Osteocyte (in vitro differentiated cells): ENCODE results near the gene TYW1. TPM values are rescaled to one million over a fixed set of nuclear protein-coding genes. Genes with fewer than 3 reads are reported as not detected.
"Not testable (repeated sequence)": the region's sequence is repeated elsewhere in the genome, so short reads cannot be mapped to it uniquely, and the experiment has no call there.

ENCODE experiments used
- DNase-seq: peaks from one replicate; pipeline ENCODE4 v3.0.0; 2021; ENCODE audit warnings: mixed read lengths; ENCODE audit not compliant: unreplicated experiment; ENCODE audit errors: extremely low spot score
- H3K27ac Mint-ChIP-seq: one replicate; pipeline ENCODE4 v1.8.0; 2021; ENCODE audit warnings: mild to moderate bottlenecking, mixed read lengths; ENCODE audit not compliant: unreplicated experiment
- H3K27me3 Mint-ChIP-seq: one replicate; pipeline ENCODE4 v1.8.0; 2021; ENCODE audit warnings: mixed read lengths; ENCODE audit not compliant: unreplicated experiment
- H3K36me3 Mint-ChIP-seq: one replicate; pipeline ENCODE4 v1.8.0; 2021; ENCODE audit warnings: mixed read lengths; ENCODE audit not compliant: unreplicated experiment
- H3K4me1 Mint-ChIP-seq: one replicate; pipeline ENCODE4 v1.8.0; 2021; ENCODE audit warnings: mixed read lengths; ENCODE audit not compliant: unreplicated experiment
- H3K4me3 Mint-ChIP-seq: one replicate; pipeline ENCODE4 v1.8.0; 2021; ENCODE audit warnings: mild to moderate bottlenecking, moderate library complexity, mixed read lengths; ENCODE audit not compliant: unreplicated experiment
- H3K9me3 Mint-ChIP-seq: one replicate; pipeline ENCODE4 v1.8.0; 2021; ENCODE audit warnings: mixed read lengths; ENCODE audit not compliant: unreplicated experiment
- total RNA-seq: library from RNA; stranded (reverse); gene quantifications from 2 replicates; pipeline ENCODE4 v1.2.1, GENCODE V29; 2021
- TF ChIP-seq, protein P1 (sequence below): fragments of 200-600 bp; sonication (generic); IDR thresholded peaks from 2 replicates; pipeline ENCODE4 v1.5.0; 2021; ENCODE audit warnings: antibody characterized with exemption, mild to moderate bottlenecking, moderate library complexity

The TYW1 gene
- total RNA-seq, 1 donor from 2014 or later = 17.2 TPM

DNA sequence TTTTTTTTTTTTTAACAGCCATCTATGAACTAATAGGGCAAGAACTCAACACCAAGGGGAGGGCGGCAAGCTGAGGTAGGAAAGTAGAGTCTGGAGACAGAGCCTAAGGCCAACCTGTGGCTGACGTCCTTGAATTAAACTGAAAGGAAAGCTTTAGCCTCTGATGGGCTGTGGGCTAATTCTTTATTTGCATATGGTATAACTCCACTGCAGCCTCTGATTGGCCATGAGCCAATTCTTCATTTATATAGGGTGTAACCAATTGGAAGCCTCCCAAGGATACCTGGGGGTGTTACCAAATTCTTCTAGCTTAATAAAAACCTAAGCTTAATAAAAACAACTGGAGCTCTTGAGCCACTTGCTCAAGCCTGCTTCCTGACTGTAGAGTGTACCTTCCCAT, 10.3 kb downstream of the TYW1 start:
- no peaks in the 10 kb centered on the region for H3K27me3 Mint-ChIP-seq
- H3K9me3 Mint-ChIP-seq = no peaks in the 10 kb centered on the region
- no peaks in the 10 kb centered on the region for H3K4me1 Mint-ChIP-seq
- H3K27ac Mint-ChIP-seq = no peak overlapping the region
- no peak for DNase-seq
- H3K4me3 Mint-ChIP-seq = no peak overlapping the region
- TF ChIP-seq, protein P1, sequence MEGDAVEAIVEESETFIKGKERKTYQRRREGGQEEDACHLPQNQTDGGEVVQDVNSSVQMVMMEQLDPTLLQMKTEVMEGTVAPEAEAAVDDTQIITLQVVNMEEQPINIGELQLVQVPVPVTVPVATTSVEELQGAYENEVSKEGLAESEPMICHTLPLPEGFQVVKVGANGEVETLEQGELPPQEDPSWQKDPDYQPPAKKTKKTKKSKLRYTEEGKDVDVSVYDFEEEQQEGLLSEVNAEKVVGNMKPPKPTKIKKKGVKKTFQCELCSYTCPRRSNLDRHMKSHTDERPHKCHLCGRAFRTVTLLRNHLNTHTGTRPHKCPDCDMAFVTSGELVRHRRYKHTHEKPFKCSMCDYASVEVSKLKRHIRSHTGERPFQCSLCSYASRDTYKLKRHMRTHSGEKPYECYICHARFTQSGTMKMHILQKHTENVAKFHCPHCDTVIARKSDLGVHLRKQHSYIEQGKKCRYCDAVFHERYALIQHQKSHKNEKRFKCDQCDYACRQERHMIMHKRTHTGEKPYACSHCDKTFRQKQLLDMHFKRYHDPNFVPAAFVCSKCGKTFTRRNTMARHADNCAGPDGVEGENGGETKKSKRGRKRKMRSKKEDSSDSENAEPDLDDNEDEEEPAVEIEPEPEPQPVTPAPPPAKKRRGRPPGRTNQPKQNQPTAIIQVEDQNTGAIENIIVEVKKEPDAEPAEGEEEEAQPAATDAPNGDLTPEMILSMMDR = no peak
- peaks cover 26% of the 10 kb centered on the region for H3K36me3 Mint-ChIP-seq

DNA sequence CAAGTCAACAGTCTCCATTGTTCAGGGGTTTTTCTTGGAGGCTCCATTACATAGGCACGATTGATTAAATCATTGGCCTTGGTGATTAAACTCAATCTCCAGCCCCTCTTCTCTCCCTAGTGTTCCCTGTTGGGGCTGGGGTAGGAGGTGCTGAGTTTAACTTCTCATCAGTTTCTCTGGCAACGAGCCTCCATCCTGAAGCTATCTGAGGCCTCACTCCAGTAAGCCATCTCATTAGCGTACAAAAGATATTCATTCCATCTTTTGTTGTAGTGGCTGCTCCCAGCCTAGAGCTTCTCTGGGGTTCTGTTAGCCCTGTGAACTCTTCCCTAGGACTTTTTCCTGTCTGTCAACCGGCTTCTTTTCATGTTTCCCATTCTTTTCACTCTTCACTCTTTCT, 11.6 kb downstream of the TYW1 start:
- H3K36me3 Mint-ChIP-seq = peaks cover 26% of the 10 kb centered on the region
- H3K27me3 Mint-ChIP-seq = no peaks in the 10 kb centered on the region

DNA sequence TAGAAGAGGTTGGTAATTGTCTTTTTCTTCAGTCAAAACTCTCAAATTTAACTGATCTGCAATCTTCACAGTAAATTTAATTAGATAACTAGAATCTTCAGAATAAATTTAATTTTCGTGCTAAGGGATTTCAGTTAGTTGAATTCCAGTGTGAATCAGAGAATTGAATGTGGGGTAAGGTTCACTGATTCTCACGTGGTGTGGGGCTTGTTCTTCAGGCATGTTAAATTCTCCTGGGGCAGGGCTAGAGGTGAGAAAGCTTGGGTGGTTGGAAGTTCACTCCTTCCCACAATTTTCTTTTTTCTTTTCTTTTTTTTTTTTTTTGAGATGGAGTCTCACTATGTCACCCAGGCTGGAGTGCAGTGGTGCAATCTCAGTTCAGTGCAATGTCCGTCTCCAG, 13.0 kb downstream of the TYW1 start:
- H3K9me3 Mint-ChIP-seq, H3K4me3 Mint-ChIP-seq, H3K27me3 Mint-ChIP-seq, DNase-seq, H3K27ac Mint-ChIP-seq, H3K4me1 Mint-ChIP-seq: not testable (repeated sequence)
- H3K36me3 Mint-ChIP-seq = peaks cover 24% of the 10 kb centered on the region

More for the DNA sequence above, 11.6 kb downstream of the TYW1 start:
- DNase-seq = no peak
- H3K4me1 Mint-ChIP-seq = no peaks in the 10 kb centered on the region
- H3K4me3 Mint-ChIP-seq = no peak overlapping the region
- no peaks in the 10 kb centered on the region for H3K9me3 Mint-ChIP-seq
- TF ChIP-seq, protein P1 = no peak
- no peak overlapping the region for H3K27ac Mint-ChIP-seq

DNA sequence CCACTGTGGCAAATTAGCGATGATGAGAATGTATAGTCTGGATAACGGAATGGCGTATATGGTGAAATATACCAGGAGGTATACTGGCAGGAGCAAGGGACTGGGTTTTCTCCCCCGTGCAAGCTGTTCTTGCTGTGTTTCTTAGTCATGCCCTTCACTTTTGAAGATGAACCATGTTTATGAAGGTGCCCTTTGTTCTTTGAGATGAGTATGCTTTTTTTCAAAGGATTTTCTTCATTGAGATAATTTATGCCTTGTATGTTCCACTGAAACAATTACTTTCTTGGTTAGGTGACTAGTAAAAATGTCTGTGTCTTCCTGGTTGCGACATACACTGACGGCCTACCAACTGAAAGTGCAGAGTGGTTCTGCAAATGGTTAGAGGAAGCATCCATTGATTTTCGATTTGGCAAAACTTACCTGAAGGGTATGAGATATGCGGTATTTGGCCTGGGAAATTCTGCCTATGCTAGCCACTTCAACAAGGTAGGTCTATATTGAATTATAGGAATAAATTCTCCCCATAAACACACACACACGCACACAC, 17.5 kb downstream of the TYW1 start:
- H3K9me3 Mint-ChIP-seq, H3K4me3 Mint-ChIP-seq, H3K27me3 Mint-ChIP-seq, H3K4me1 Mint-ChIP-seq, DNase-seq, H3K27ac Mint-ChIP-seq: not testable (repeated sequence)
- peaks cover 24% of the 10 kb centered on the region for H3K36me3 Mint-ChIP-seq

DNA sequence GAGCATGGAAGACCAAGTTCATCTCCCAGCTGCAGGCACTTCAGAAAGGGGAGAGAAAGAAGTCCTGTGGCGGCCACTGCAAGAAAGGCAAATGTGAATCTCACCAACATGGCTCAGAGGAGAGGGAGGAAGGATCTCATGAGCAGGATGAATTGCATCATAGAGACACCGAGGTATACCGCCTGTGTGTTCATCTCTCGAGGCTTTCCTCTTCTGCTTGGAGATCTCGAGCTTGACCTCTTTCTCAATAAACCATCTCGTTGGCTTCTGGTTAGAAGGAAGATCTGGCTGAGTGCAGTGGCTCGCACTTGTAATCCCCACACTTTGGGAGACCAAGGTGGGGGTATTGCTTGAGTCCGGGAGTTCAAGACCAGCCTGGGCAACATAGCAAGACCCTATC, 21.3 kb downstream of the TYW1 start:
- H3K27me3 Mint-ChIP-seq, H3K9me3 Mint-ChIP-seq, DNase-seq, H3K27ac Mint-ChIP-seq, H3K4me3 Mint-ChIP-seq, H3K4me1 Mint-ChIP-seq: not testable (repeated sequence)
- peaks cover 32% of the 10 kb centered on the region for H3K36me3 Mint-ChIP-seq

DNA sequence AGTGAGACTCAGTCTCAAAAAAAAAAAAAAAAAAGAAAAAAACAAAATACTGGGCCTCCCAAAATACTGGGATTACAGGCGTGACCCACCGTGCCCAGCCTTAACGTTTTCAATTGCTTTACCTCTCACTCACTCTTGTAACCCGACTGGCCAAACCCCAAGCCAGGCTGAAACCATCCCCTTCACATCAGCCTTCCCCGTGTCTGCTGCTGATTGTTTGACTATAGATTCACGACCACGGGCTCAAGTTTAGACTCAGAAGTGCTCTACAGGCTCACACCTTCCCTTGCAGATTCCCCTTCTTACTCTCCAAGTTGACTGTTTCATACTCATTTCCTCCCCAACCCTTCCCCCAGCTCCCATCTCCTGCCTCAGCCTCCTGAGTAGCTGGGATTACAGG, 22.3 kb downstream of the TYW1 start:
- TF ChIP-seq, protein P1 = no peak
- H3K36me3 Mint-ChIP-seq = peaks cover 32% of the 10 kb centered on the region
- no peaks in the 10 kb centered on the region for H3K9me3 Mint-ChIP-seq

More for the DNA sequence above, 22.3 kb downstream of the TYW1 start:
- Mint-ChIP-seq H3K4me3 (no peak overlapping the region), H3K27ac (no peak overlapping the region), H3K4me1 (no peaks in the 10 kb centered on the region), H3K27me3 (no peaks in the 10 kb centered on the region)
- no peak for DNase-seq
